SK-N-SH (cell line): ENCODE data around the gene SLAMF1. TPM values are rescaled to one million over a fixed set of nuclear protein-coding genes. Genes with fewer than 3 reads are reported as not detected.

ENCODE experiments used
- CTCF ChIA-PET: fragments of 300-600, 350-600 bp; formaldehyde crosslinking; extraction: SDS; loops from one replicate; lab custom pipeline; 2021; lab: Yijun Ruan, JAX
- POLR2A ChIA-PET: fragments of 350-600 bp; sonication (Branson Sonifier 250); formaldehyde crosslinking; extraction: SDS; loops from one replicate; lab custom pipeline; 2020; ENCODE audit warnings: antibody characterized with exemption, inconsistent platforms; lab: Yijun Ruan, JAX
- DNase-seq: peaks from one replicate; pipeline ENCODE4 v3.0.0; 2012
- H2AFZ ChIP-seq: fragments of 200-600 bp; sonication (generic); 2 replicates; pipeline ENCODE4 v1.8.1; 2016; ENCODE audit warnings: antibody characterized with exemption, mild to moderate bottlenecking, low read depth
- H3F3A ChIP-seq: fragments of 200-600 bp; sonication (generic); replicated peaks from 2 replicates; pipeline ENCODE3; 2016; ENCODE audit warnings: antibody characterized with exemption, mild to moderate bottlenecking; ENCODE audit not compliant: insufficient read depth
- H3K27ac ChIP-seq, 2 experiments: fragments of 200-500 bp in 1 of 2; fragments of 200-600 bp in 1 of 2; sonication (Bioruptor generic) in 1 of 2; sonication (generic), shearing (Covaris generic) in 1 of 2; 2 replicates each; pipeline versions ENCODE4 v1.5.1 to v1.6.1; 2014 to 2016; ENCODE audit warnings: low read depth in 2 of 2, inconsistent platforms in 1 of 2, low read length in 1 of 2, mild to moderate bottlenecking in 1 of 2, mixed read lengths in 1 of 2
- H3K27me3 ChIP-seq: fragments of 200-600 bp; sonication (generic), shearing (Covaris generic); 2 replicates; pipeline ENCODE4 v1.6.1; 2016; ENCODE audit warnings: mixed run types; ENCODE audit not compliant: insufficient read depth
- H3K36me3 ChIP-seq, 2 experiments: fragments of 200-500 bp in 1 of 2; fragments of 200-600 bp in 1 of 2; sonication (Bioruptor generic) in 1 of 2; sonication (generic) in 1 of 2; replicated peaks in 1 of 2; 2 replicates each; pipeline versions ENCODE3 to v1.5.1; 2014 to 2016; ENCODE audit warnings: low read length in 1 of 2, mild to moderate bottlenecking in 1 of 2; ENCODE audit not compliant: insufficient read depth in 2 of 2, control insufficient read depth in 1 of 2
- H3K4me1 ChIP-seq, 2 experiments: fragments of 200-500 bp in 1 of 2; fragments of 200-600 bp in 1 of 2; sonication (Bioruptor generic) in 1 of 2; sonication (generic), shearing (Covaris generic) in 1 of 2; 2 replicates each; pipeline versions ENCODE4 v1.5.1 to v1.6.1; 2014 to 2016; ENCODE audit warnings: low read depth in 1 of 2, low read length in 1 of 2, mixed run types in 1 of 2; ENCODE audit not compliant: insufficient read depth in 2 of 2, control insufficient read depth in 1 of 2
- H3K4me2 ChIP-seq: fragments of 200-600 bp; sonication (generic), shearing (Covaris generic); 2 replicates; pipeline ENCODE4 v1.6.1; 2017; ENCODE audit warnings: mixed run types
- H3K4me3 ChIP-seq, 2 experiments: fragments of 200-500 bp in 1 of 2; fragments of 200-600 bp in 1 of 2; sonication (Bioruptor generic) in 1 of 2; sonication (generic), shearing (Covaris generic) in 1 of 2; 2 replicates each; pipeline versions ENCODE4 v1.5.1 to v1.8.1; 2014 to 2016; ENCODE audit warnings: low read depth in 2 of 2, inconsistent platforms in 1 of 2, low read length in 1 of 2, mild to moderate bottlenecking in 1 of 2, mixed read lengths in 1 of 2, moderate library complexity in 1 of 2
- H3K79me2 ChIP-seq: fragments of 200-600 bp; sonication (generic); 2 replicates; pipeline ENCODE4 v1.8.1; 2017; ENCODE audit warnings: mild to moderate bottlenecking; ENCODE audit not compliant: insufficient read depth
- H3K9ac ChIP-seq: fragments of 200-600 bp; sonication (generic); 2 replicates; pipeline ENCODE4 v1.6.1; 2017; ENCODE audit warnings: mixed run types
- H3K9me2 ChIP-seq: fragments of 200-600 bp; sonication (generic); 2 replicates; pipeline ENCODE4 v1.6.1; 2017; ENCODE audit warnings: mixed run types
- H3K9me3 ChIP-seq: fragments of 200-600 bp; sonication (generic); 2 replicates; pipeline ENCODE4 v1.6.1; 2017; ENCODE audit warnings: mixed run types, mild to moderate bottlenecking, moderate library complexity
- H4K20me1 ChIP-seq: fragments of 200-600 bp; sonication (generic); 2 replicates; pipeline ENCODE4 v1.6.1; 2017; ENCODE audit warnings: mild to moderate bottlenecking, mixed run types; ENCODE audit not compliant: insufficient read depth
- CHD2 ChIP-seq: fragments of 150-350 bp; IDR thresholded peaks from 2 replicates; pipeline ENCODE4 v1.6.1; 2018; ENCODE audit warnings: low read length; ENCODE audit not compliant: partially characterized antibody
- ELF1 ChIP-seq: IDR thresholded peaks from 2 replicates; pipeline ENCODE4 v1.4.0; 2012
- EZH2phosphoT487 ChIP-seq: fragments of 200-600 bp; sonication (generic); IDR thresholded peaks from 2 replicates; pipeline ENCODE4 v1.6.1; 2017; ENCODE audit warnings: low read depth, mixed run types, mild to moderate bottlenecking, antibody characterized with exemption, moderate library complexity, borderline replicate concordance
- FOXM1 ChIP-seq: IDR thresholded peaks from 2 replicates; pipeline ENCODE4 v1.4.0; 2012; ENCODE audit warnings: low read depth, mild to moderate bottlenecking
- GATA2 ChIP-seq: sonication (generic); formaldehyde crosslinking; IDR thresholded peaks from 2 replicates; pipeline ENCODE4 v1.5.0; 2020; ENCODE audit warnings: mild to moderate bottlenecking, missing genetic modification reagents
- JUND ChIP-seq: IDR thresholded peaks from 2 replicates; pipeline ENCODE4 v1.4.0; 2012
- MXI1 ChIP-seq: IDR thresholded peaks from 2 replicates; pipeline ENCODE4 v1.6.1; 2012; ENCODE audit warnings: mild to moderate bottlenecking, low read depth, low read length, improper control_type of control experiment
- POLR2AphosphoS5 ChIP-seq: IDR thresholded peaks from 2 replicates; pipeline ENCODE4 v1.6.1; 2012; ENCODE audit warnings: low read depth, low read length
- RFX5 ChIP-seq: IDR thresholded peaks from 2 replicates; pipeline ENCODE4 v1.6.1; 2012; ENCODE audit warnings: mild to moderate bottlenecking, improper control_type of control experiment, low read length
- RXRA ChIP-seq: IDR thresholded peaks from 2 replicates; pipeline ENCODE4 v1.4.0; 2012; ENCODE audit warnings: low read depth, mild to moderate bottlenecking, borderline replicate concordance
- SIN3A ChIP-seq: IDR thresholded peaks from 2 replicates; pipeline ENCODE4 v1.6.1; 2012; ENCODE audit warnings: low read depth, mild to moderate bottlenecking, low read length, moderate library complexity, borderline replicate concordance
- TAF1 ChIP-seq: IDR thresholded peaks from 2 replicates; pipeline ENCODE4 v1.6.1; 2012; ENCODE audit warnings: low read depth, mild to moderate bottlenecking, low read length, moderate library complexity, borderline replicate concordance
- TCF12 ChIP-seq: IDR thresholded peaks from 2 replicates; pipeline ENCODE4 v1.4.0; 2012
- TEAD4 ChIP-seq: IDR thresholded peaks from 2 replicates; pipeline ENCODE4 v1.4.0; 2012; ENCODE audit warnings: mild to moderate bottlenecking, borderline replicate concordance; ENCODE audit not compliant: insufficient read depth
- YY1 ChIP-seq: IDR thresholded peaks from 2 replicates; pipeline ENCODE4 v1.4.0; 2012; ENCODE audit warnings: low read depth, mild to moderate bottlenecking
- WGBS: methylation state at CpG from one replicate; pipeline ENCODE4 v1.1.6; 2017; ENCODE audit warnings: low lambda C conversion rate; 5-methylcytosine and 5-hydroxymethylcytosine counted together
- polyA plus RNA-seq, 3 experiments: library from polyadenylated mRNA; depleted of rRNA; stranded (reverse); fragments of >200 nt; gene quantifications; 2 replicates each; pipeline ENCODE4 v1.2.3, GENCODE V29; 2012
- TF ChIP-seq, protein P1 (sequence below): fragments of 150-350 bp; IDR thresholded peaks from 2 replicates; pipeline ENCODE4 v1.6.1; 2017; ENCODE audit warnings: antibody characterized with exemption, low read length, low read depth, borderline replicate concordance

Gene SLAMF1
- polyA plus RNA-seq, 1 of the 3 experiments (the other 2 are of a cell fraction): not detected

DNA sequence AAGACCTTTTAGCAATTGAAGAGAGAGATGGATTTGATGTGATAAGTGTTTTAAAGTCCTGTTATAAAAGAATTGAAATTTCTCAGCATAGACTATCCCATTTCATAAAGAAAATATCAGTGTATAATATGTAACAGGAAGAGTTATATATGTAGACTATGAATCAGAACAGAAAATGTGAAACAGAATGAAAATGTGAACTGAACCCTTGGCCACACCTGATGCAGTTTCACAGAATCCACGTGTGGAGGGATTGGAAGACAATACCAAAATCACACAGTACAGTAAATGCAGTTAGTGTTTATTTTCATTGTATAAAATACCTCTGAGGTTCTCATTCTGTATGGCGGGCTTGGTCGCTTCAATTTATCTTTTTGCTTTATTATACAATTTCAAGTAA lies 9.9 kb upstream of the SLAMF1 start:
- no peaks in the 10 kb centered on the region for H3K4me1 ChIP-seq
- H3K36me3 ChIP-seq: no peaks in the 10 kb centered on the region
- no peaks in the 10 kb centered on the region for H3F3A ChIP-seq
- no peak overlapping the region for H2AFZ ChIP-seq
- H4K20me1 ChIP-seq: no peaks in the 10 kb centered on the region
- H3K9me2 ChIP-seq: no peaks in the 10 kb centered on the region
- no peak overlapping the region for H3K9ac ChIP-seq
- DNase-seq: no peak
- peaks cover 4% of the 10 kb centered on the region; the same call in 1 of the 2 replicates for H3K27me3 ChIP-seq
- H3K4me2 ChIP-seq: no peak overlapping the region
- no peaks in the 10 kb centered on the region for H3K79me2 ChIP-seq
- no peak overlapping the region for H3K27ac ChIP-seq
- TF ChIP-seq SIN3A: no peak
- TF ChIP-seq JUND: no peak
- no peak for TF ChIP-seq RXRA
- H3K4me3 ChIP-seq: no peak overlapping the region
- WGBS: 8% methylated on average over 3 of the region's 3 CpGs
- ChIA-PET POLR2A (no interaction called here), CTCF (no interaction called here)
- no peaks in the 10 kb centered on the region for H3K9me3 ChIP-seq

DNA sequence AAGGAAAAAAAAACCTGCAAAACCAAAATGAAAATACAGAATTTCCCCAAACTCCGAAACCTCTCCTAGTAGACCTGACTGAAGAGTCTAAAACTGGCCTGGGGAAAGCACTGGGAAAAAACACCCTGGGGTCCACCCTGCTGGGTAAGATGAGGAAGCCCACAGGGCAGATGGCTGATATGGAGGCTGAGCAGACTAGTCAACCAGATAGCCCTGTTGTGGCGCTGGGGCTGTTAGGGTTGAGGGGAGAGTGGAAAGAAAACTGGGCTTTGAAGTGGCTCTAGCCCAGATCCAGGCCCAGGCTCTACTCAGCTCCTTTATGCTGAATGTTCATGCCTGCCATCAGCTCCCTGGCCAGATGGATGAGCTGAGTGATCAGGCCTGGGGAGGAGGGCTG lies 6.8 kb upstream of the SLAMF1 start:
- no peaks in the 10 kb centered on the region; a peak in 1 of 4 replicates for H3K4me1 ChIP-seq
- POLR2A ChIA-PET: no interaction called here
- H3K9me3 ChIP-seq: no peaks in the 10 kb centered on the region
- CTCF ChIA-PET: interaction anchor here (1.4 kb wide), 1 partner anchor 14 kb away, joined by 3 read pairs; no protein-coding TSS in a partner anchor
- TF ChIP-seq, protein P1, sequence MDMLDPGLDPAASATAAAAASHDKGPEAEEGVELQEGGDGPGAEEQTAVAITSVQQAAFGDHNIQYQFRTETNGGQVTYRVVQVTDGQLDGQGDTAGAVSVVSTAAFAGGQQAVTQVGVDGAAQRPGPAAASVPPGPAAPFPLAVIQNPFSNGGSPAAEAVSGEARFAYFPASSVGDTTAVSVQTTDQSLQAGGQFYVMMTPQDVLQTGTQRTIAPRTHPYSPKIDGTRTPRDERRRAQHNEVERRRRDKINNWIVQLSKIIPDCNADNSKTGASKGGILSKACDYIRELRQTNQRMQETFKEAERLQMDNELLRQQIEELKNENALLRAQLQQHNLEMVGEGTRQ: no peak
- no peak for TF ChIP-seq ELF1
- peaks cover 8% of the 10 kb centered on the region; the same call in 1 of the 2 replicates for H3K27me3 ChIP-seq
- H3K79me2 ChIP-seq: no peaks in the 10 kb centered on the region
- no peak overlapping the region for H3K4me2 ChIP-seq
- no peaks in the 10 kb centered on the region for H3K36me3 ChIP-seq
- no peaks in the 10 kb centered on the region for H4K20me1 ChIP-seq
- no peaks in the 10 kb centered on the region for H3F3A ChIP-seq
- no peak overlapping the region for H3K9ac ChIP-seq
- H3K9me2 ChIP-seq: no peaks in the 10 kb centered on the region
- WGBS: 7% methylated on average over 2 of the region's 2 CpGs
- H2AFZ ChIP-seq: no peak overlapping the region
- no peak for DNase-seq
- H3K27ac ChIP-seq: no peak overlapping the region
- no peak overlapping the region for H3K4me3 ChIP-seq

- WGBS: 7% methylated on average over 9 of the region's 9 CpGs
- Histone ChIP-seq H3K9me3 (no peaks in the 10 kb centered on the region), H3K9me2 (no peaks in the 10 kb centered on the region), H2AFZ (no peak overlapping the region), H3K79me2 (no peaks in the 10 kb centered on the region), H3K4me3 (no peak overlapping the region), H3K27ac (no peak overlapping the region), H4K20me1 (no peaks in the 10 kb centered on the region), H3K4me1 (no peaks in the 10 kb centered on the region; a peak in 1 of 4 replicates), H3K27me3 (peaks cover 8% of the 10 kb centered on the region; the same call in 1 of the 2 replicates), H3K4me2 (no peak overlapping the region), H3K36me3 (no peaks in the 10 kb centered on the region), H3F3A (no peaks in the 10 kb centered on the region), H3K9ac (no peak overlapping the region)
- CTCF ChIA-PET: interaction anchor here (1.4 kb wide), 1 partner anchor 13 kb away, joined by 3 read pairs; no protein-coding TSS in a partner anchor
- no peak for DNase-seq
- POLR2A ChIA-PET: no interaction called here
- no peak for TF ChIP-seq JUND
- TF ChIP-seq POLR2AphosphoS5: no peak
- no peak for TF ChIP-seq YY1
- no peak for TF ChIP-seq FOXM1
- TF ChIP-seq MXI1: no peak
- TF ChIP-seq SIN3A: no peak
- TF ChIP-seq EZH2phosphoT487: no peak
- TF ChIP-seq, protein P1: no peak
- no peak for TF ChIP-seq GATA2
- no peak for TF ChIP-seq TEAD4
- no peak for TF ChIP-seq RFX5
- no peak for TF ChIP-seq TCF12
- TF ChIP-seq CHD2: no peak
- TF ChIP-seq TAF1: no peak
Observed at GRCh38 chr1:160652924-160653619, 6.2 kb upstream of the SLAMF1 start.
